ENCODE measurements around the gene CISTR. TPM values are rescaled to one million over a fixed set of nuclear protein-coding genes. Genes with fewer than 3 reads are reported as not detected.
"Not testable (repeated sequence)": the region's sequence is repeated elsewhere in the genome, so short reads cannot be mapped to it uniquely, and the experiment has no call there.

CISTR gene
- total RNA-seq, 2 experiments from 2014 or later = not detected

DNA sequence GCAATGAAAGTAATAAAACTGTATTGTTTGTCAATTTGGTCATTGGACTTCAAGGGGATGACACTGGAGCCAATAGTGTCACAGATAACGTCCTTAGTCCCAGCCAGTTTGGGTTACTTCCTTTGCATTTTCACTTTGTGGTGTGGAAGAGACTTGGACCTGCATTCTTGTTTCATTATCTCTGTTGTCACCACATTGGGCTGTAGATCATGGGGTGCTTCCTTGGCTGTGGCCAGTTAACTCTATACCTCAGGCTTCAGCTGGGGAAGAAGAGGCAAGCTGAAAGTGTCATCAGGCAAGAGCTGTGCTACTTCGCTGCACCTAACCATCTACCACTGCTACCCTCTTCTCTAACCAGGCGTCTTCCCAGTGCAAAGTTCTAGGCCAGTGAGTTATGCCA is 15.1 kb upstream of the CISTR start:
- ChIA-PET POLR2A (no interaction called here), CTCF (interaction anchor here (1.1 kb wide), 1 partner anchor 10 kb away, joined by 3 read pairs; no protein-coding TSS in a partner anchor)

DNA sequence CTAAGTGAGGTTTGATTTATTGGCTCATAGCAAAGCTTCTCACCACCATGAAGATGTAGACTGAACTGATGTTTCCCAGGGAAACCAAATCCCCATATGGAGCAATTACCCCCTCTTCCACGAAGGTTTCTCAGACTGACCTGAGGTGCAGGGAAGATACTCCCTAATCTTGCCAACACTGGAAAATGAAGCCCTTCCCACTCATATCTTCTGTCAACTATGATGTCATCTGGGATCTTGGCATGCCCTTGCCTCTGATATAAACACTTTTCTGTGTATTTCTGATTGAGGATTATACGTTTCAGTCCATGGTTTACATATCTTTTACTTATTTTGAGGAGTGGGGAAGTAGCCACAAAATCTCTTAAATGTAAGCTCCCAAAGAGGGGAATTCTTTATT is 14.1 kb upstream of the CISTR start:
- ChIA-PET CTCF (interaction anchor here (1.1 to 1.2 kb wide), 2 partner anchors 9 kb away, joined by 3 to 5 read pairs; no protein-coding TSS in a partner anchor), POLR2A (no interaction called here)

DNA sequence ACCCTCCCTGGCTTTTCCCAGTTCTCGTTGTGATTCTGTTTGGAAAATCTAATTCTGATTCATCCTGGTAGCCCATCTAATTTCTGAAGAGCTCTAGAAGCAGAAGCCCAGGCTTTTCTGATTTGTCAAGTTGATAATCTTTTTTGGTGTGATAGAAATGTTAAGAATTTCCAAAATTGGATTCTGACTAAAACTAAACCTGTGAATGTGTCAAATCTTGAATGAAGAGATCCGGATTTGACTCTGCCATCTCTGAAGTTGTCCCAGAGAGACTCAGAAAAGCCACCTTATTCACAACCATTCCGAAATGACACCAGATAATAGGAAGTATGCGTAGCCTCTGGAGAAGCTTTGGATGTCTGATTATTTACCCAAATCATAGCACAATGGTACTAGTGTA is 12.8 kb upstream of the CISTR start:
- POLR2A ChIA-PET = no interaction called here
- CTCF ChIA-PET = interaction anchor here (1.0 to 1.2 kb wide), 2 partner anchors 8 to 21 kb away, joined by 3 to 5 read pairs; no protein-coding TSS in a partner anchor

DNA sequence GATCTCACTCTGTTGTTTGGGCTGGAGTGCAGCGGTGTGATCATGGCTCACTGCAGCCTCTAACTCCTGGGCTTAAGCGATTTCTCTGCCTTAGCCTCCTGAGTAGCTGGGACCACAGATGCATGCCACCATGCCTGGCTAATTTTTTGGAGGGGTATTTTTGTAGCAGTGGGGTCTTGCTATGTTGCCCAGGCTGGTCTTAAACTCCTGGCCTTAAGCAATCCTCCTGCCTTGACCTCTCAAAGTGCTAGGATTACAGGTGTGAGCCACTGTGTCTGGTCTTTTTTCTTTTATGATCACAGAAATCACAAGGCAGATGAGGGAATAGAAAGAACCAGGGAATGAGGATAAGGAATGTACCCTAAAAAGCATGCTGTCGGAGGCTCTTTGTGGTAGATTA is 11.0 kb upstream of the CISTR start:
- CTCF ChIA-PET, POLR2A ChIA-PET: not testable (repeated sequence)

DNA sequence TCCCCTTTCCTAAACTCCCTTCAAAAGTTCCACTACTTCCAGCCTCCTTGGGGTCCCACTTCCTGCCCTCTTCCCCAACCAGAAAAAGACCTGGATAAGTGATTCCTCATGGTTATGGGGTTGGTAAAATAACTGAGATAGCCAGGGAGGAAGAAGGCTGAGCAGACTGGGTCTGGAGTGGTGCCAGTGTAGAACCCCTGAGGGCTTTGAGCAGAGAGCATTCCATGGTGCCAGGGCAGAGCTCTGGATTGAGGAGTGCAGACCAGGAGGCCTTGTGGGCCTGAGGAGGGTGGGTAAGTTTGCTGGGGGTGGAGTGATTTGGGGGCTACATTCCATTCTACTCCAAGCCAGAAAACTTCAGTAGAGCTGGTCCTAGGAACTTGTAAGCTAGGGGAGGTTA is 9.5 kb upstream of the CISTR start:
- CTCF ChIA-PET = interaction anchor here (1.3 to 1.8 kb wide), 2 partner anchors 16 to 20 kb away, joined by 4 read pairs; no protein-coding TSS in a partner anchor
- POLR2A ChIA-PET = no interaction called here

DNA sequence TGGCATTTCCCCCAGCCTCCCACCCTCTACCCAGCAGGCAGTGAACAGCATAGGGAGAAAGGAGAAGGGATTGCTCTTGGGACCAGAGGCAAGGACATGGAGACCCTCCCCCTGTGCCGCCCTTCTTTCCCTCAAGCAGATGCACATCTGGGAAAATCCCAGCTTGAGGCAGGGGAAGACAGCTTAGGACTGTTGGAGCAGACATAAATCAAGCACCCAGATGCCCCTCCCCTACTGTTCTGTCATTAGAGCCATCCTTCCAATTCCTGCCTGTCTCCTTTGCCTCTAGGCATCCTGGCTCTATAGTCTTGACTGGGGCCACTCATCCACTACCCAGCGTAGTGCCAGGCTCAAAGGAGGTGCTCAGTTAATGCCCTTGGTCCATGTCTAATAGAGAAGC is 7.5 kb upstream of the CISTR start:
- ChIA-PET CTCF (interaction anchor here (1.0 kb wide), 1 partner anchor 15 kb away, joined by 3 read pairs; no protein-coding TSS in a partner anchor), POLR2A (no interaction called here)

DNA sequence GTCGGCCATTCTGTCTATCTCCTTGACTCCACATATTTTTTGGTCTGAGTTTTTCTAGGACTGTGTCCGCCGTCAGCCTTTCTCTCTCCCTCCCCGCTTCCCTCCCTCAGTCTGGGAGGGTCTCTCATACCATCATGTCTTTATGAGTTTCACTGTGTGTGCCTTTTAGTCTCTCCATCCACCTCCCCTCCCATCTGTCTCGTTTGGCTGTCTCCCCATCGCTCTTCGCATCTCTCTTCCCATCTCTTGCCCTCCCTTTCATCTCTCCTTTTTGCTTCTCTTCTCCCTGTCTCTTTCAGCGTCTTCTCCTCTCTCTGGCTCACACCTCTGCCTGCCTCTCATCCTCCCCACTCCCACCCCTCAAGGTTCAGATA is 6.9 kb upstream of the CISTR start:
- ChIA-PET CTCF (interaction anchor here (6.9 kb wide), 1 partner anchor 14 kb away, joined by 71 read pairs; no protein-coding TSS in a partner anchor), POLR2A (no interaction called here)

DNA sequence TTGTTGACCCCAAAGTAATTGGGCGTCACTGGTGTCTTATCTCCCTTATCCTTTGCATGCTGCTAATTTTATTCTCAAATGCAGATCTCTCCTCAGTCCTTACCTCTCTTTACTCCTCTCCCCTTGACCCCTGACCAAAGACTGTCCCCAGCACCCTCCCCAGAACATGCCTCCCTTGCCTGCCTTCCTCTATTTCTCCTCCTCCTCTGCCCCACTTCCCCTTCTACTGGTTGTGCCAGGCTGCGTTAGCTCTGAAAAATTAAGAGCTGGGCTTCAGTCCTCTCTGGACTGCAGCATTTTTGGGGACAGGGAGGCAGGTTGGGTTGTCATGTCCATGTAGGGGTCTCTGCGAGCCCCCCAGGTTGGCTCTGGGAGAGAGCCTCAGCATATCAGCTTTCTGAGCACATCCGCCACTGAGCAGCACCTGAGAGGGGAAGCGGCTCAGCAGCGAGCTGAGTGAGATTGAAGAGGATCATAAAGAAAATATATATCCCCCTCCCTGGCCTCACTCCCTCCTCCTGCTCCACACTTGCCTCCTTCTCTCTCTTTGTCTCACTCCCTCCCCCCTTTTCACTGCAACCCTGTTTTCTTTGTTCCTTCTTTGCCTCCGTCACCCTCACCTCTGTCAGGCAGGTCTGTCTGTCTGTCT is 6.4 kb upstream of the CISTR start:
- CTCF ChIA-PET = interaction anchor here (1.0 to 6.9 kb wide), 4 partner anchors 13 to 82 kb away, joined by 3 to 71 read pairs (median 7); partner anchors contain the start of gene ATP5MC2
- POLR2A ChIA-PET = no interaction called here

DNA sequence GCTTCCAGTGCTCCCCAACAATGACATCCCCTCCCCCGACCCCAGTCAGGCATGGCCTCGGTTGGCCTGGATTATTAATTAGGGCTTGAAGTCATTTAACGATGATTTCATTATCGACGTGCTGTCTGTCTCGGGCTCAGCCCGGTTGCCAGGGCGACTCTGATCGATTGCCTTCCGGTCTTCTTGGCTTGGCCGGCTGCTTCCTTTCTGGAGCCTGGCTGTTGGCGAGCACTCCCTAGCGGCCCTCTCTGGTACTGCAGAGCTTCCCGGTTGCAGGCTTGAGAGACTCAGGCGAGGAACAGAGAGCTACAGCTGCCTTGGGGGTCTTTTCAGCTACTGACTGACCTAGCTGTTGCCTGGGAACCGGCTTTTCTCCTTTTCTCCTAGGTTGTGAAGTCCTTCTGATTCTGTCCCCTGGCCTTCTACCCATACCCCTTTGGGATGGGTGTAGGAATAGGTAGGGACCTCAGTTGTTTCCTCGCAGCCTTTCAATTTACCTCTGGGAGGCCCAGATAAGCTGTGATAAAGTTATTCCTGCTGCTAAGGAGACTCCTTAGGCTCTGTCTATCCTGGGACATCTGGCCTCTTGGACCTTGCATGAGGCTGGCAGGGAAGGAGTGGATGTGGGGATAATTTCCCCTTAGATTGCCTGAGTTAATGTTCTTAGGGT is 5.5 kb upstream of the CISTR start:
- ChIA-PET CTCF (interaction anchor here (0.7 to 6.9 kb wide), 13 partner anchors 8 to 129 kb away, joined by 3 to 71 read pairs (median 5); partner anchors contain the start of gene ATP5MC2), POLR2A (interaction anchor here (0.7 to 1.1 kb wide), 2 partner anchors 10 to 67 kb away, joined by 3 to 4 read pairs; no protein-coding TSS in a partner anchor)

DNA sequence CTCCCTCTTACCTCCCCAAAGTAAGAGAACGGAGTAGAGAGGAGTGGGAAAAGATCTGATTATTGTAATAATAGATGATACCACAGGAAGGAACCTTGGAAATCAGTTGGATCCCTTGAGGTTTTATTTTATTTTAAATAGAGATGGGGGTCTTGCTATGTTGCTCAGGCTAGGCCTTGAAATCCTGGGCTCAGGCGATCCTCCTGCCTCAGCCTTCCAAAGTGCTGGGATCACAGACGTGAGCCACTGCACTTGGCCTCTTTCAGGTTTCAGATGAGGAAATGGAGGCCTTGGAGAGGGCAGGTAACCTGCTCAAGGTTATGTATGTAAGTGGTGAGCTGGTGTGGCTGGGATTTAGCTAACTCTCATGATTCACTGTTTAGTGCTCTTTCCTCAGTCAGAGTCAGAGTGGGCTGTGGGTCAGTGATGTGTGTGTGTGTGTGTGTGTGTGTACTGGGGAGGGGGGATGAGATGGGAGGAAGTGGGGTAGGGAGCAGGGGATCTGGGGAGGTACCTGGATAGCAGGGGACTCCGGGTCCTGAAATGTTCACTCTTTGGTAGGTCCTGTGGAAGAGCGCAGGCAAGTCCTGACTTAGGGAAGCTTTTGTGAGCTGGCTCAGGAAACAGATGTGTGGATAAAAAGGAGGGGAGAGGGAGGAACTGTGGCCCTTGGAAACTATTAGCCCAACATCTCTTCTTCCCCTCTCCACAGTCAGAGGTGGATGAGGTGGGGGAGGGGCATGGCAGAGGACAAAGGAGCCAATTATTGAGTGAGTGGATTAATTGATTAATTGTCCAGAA is 4.7 kb upstream of the CISTR start:
- ChIA-PET CTCF (interaction anchor here (0.7 to 6.9 kb wide), 12 partner anchors 9 to 1576 kb away, joined by 3 to 71 read pairs (median 6); no protein-coding TSS in a partner anchor), POLR2A (interaction anchor here (1.1 kb wide), 1 partner anchor 67 kb away, joined by 3 read pairs; no protein-coding TSS in a partner anchor)

DNA sequence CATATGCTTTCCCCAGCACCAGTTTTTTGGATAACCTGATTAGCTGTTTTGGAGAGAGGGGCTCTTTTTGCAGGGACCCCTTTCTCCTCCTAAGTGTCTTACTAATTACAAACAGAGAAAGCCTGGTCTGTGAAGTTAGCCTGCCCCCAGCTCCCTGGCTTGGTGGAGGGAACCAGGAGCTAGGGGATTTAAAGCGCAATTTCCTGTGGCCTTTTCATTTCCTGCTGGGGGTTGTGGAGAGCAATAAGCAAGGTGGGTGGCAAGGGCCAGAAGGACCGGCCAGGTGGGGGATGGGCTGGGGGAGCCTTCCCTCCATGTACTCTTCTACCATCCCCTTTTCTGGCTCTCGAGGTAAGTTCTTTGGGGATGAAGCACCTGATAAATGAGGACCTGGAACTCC is 4.1 kb upstream of the CISTR start:
- ChIA-PET CTCF (interaction anchor here (0.7 to 6.9 kb wide), 2 partner anchors 11 to 1575 kb away, joined by 4 to 71 read pairs; no protein-coding TSS in a partner anchor), POLR2A (no interaction called here)

DNA sequence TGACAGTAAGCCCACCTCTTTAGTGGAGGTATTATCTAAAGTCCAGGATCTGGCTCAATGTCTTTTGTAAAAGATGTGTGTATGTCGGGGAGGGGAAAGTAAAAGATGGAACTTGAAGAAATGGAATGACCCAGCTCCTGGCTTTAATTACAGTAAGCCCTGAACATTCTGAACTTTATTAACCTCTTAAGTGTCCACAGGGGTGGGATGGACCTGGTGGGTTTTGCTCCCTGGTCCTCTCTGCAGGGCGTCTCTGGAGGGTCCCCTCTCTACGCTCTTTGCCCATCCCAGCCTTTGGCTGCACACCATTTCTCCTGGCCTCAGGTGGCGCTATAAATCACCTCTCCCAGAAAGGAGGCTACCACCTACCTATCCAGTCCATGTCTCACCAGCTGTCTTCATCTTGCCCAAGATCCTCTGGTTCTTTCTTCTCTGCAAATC is 3.7 kb upstream of the CISTR start:
- CTCF ChIA-PET = interaction anchor here (6.9 kb wide), 1 partner anchor 11 kb away, joined by 71 read pairs; no protein-coding TSS in a partner anchor
- POLR2A ChIA-PET = no interaction called here

DNA sequence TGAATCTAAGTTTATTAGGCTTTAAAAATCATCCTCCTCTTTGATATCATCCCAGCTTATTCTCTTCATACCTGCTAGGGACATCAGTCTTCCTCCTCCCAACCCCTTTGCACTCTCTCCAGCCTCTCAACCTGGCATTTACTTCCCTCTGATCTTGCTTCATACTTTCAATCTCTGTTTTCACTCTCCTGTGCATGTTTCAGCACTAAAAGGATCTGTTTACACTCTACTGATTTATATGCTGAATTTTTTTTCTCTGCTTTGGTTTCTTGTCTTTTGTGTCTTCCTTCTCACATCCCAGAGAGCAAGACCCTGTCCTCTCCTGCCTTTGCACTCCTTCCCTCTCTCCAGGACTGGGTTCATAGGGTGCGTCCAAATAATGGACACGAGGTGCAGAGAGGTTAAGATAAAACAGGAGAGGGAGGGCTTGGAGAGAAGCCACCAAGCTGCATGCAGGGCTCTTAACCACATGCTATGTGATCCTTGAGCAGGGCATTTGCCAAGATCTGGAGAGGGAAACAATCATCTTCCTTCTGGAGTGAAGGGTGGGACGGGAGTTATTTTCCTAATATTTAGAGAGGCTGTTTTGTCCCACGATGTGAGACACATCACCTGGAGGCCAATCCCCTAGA is 3.0 kb upstream of the CISTR start:
- CTCF ChIA-PET = interaction anchor here (6.9 kb wide), 1 partner anchor 10 kb away, joined by 71 read pairs; no protein-coding TSS in a partner anchor
- POLR2A ChIA-PET = no interaction called here

DNA sequence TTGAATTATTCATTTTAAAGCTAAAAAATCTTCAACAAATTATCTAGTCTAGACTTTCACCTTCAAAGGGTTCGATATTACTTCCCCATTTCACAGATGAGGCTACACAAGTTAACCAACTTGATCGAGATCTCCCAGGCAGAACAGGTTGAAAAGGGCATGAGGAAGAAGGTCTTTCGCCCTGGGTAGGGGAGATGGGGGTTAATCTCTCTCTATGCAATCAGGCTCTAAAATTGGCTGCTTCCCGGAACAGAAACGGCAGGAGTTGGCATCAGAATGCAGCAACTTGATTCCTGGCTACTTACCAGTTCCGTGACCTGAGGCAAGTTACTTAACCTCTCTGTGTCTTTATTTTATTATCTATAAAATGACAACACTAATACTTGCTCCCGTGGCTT is 2.4 kb upstream of the CISTR start:
- ChIA-PET POLR2A (no interaction called here), CTCF (interaction anchor here (6.9 kb wide), 1 partner anchor 9 kb away, joined by 71 read pairs; no protein-coding TSS in a partner anchor)

DNA sequence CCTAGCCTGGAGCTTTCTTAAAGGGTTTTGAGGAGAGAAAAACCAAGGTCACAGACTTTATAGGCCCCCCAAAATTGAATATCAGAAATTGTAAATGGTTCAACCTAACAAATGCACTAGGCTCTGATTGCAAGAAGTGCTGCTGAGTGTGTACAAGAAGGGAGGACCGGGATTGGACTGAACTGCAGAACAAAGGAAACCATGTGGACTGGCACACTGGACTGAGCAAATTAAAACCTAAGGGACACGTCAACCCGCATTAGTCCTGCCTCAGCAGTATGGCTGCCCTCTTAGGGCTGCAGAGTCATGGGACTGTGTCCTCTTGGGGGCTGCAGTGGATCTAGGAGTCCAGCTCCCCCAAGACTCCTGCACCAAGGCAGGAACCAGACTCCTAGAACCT is 842 bp upstream of the CISTR start:
- ChIA-PET CTCF (interaction anchor here (0.7 to 6.9 kb wide), 3 partner anchors 8 to 77 kb away, joined by 3 to 71 read pairs (median 5); partner anchors contain the start of gene ATP5MC2), POLR2A (interaction anchor here (0.7 kb wide), 1 partner anchor 19 kb away, joined by 3 read pairs; no protein-coding TSS in a partner anchor)

DNA sequence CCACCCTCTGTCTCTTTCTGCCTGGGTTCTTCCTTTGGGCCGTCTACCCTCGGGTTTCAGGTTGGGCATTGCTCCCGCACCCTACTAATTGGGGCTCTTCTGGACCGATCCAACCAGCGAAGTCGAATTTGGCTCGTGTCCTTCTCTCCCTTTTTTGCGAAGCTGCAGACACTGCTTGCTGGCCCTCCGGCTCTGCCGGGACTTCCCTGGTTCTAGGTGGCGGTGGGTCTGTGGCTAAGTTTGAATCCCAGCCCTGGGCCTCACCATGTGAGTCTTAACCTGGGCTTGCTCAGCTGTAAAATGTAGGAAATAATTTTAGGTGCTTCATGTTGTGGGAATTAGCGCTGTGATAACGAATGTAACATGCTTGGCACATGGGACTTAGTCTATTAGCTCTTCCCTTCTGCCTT is 418 bp upstream of the CISTR start:
- ChIA-PET CTCF (interaction anchor here (0.7 to 6.9 kb wide), 4 partner anchors 7 to 76 kb away, joined by 3 to 71 read pairs (median 4); partner anchors contain the start of gene ATP5MC2), POLR2A (interaction anchor here (0.7 kb wide), 1 partner anchor 18 kb away, joined by 3 read pairs; no protein-coding TSS in a partner anchor)

DNA sequence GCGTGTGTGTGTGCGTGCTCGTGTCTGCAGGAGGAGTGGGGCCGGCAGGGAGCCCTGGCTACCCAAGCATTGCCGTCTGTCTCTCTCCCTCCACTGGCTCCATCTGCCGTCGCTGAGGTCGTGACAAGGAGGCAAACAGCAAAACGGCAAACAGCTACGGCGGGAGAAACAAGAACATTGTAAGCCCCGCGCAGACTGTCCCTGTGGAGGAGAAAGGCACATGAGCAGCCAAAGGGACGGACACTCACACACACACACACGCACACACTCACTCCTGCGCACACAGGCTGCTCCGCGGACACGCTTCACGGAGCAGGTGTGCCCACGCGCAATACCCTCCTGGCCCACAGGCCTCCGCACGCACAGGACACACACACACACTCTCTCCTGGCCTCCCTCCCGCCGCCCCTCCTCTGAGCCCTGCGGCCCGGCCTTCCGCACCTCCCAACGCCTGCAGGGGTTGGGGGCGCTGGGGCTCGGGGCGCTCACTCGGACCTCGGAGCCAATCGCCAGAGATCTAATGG is 905 bp downstream of the CISTR start:
- CTCF ChIA-PET = interaction anchor here (0.5 to 1.7 kb wide), 4 partner anchors 24 to 584 kb away, joined by 3 to 5 read pairs (median 3); partner anchors contain the start of gene CALCOCO1
- POLR2A ChIA-PET = no interaction called here
